GM19023 (cell line): ENCODE results near the gene TMEM202.
"Not testable (repeated sequence)": the region's sequence is repeated elsewhere in the genome, so short reads cannot be mapped to it uniquely, and the experiment has no call there.

Experiments used
- ATAC-seq: cut with Tn5 transposase; IDR thresholded peaks from one replicate; pipeline ENCODE4 v1.9.1; 2021; ENCODE audit warnings: mild to moderate bottlenecking, moderate library complexity; ENCODE audit not compliant: unreplicated experiment

The TMEM202 gene

DNA sequence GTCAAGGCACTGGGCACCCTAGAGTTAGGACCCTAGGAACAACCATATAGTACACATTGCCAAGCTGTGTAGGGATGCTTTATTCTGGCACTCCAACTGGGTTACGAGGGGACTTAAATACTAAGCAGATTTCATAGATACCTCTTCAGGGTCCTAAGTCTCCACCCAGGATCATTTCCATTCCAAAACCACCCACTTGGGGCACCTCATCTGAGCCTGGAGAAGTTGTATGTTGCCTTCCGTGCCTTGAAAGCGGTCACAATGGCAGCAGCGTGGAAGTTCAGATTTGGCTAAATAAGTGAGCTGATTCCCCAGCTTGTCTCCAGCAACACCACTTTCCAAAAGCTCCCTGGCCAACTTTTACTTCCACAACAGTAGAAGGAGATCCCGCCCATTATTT lies 4.6 kb downstream of the TMEM202 start:
- no peak for ATAC-seq

DNA sequence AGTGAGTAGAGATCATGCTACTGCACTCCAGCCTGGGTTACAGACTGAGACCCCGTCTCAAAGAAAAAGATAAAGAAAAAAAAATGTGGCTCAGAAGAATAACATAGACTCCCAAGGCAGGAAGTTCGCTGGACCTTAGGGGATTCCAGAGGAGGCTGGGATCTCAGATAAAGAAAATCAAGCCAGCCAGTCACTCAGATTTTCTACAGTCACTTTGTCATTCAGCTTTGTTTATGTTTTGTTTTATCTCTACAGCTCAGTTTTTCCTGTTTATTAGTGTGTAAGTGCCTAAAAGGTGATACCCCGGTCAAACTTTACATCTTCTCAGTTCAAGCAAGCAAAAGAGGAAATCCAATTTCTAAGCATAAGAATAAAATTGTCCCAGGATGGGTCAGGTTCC lies 6.3 kb downstream of the TMEM202 start:
- ATAC-seq, result no peak

- ATAC-seq, result no peak
Measured at GRCh38 chr15:72404841-72405240, 6.7 kb downstream of the TMEM202 start.

DNA sequence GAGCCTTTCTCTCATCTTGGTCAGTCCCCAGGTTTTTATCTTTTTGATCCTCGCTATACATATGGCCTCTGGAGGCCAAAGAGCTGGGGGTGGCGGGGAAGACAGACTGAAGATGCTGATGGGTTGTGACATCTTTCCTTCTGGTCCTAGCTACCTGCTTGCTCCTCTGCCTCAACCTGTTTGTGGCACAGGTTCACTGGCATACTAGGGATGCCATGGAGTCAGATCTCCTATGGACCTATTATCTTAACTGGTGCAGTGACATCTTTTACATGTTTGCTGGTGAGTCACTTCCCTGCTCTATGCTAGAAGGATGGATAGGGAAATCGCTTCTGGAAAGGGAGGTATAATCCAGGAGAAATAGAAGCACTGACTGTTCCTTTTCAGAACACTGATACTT lies 8.8 kb downstream of the TMEM202 start:
- no peak for ATAC-seq

DNA sequence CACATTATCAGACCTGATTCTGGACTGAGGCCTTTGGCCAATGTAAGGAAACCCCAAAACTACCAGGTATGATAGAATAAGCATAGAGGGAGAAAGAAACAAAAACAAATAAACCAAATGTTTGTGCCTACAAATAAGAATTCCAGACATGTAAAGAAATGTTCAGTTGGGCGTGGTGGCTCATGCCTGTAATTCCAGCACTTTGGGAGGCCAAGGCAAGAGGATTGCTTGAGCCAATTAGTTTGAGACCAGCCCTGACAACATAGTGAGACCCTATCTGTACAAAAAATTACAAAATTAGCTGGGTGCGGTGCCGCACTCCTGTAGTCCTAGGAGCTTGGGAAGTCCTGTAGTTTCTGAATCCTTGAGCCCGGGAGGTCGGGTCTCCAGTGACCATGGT lies 13.0 kb downstream of the TMEM202 start:
- no peak for ATAC-seq

- no peak for ATAC-seq
Measured at GRCh38 chr15:72411544-72411943, 13.4 kb downstream of the TMEM202 start.

DNA sequence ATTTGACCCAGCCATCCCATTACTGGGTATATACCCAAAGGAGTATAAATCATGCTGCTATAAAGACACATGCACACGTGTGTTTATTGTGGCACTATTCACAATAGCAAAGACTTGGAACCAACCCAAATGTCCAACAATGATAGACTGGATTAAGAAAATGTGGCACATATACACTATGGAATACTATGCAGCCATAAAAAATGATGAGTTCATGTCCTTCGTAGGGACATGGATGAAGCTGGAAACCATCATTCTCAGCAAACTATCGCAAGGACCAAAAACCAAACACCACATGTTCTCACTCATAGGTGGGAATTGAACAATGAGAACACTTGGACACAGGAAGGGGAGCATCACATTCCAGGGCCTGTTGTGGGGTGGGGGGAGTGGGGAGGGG lies 15.2 kb downstream of the TMEM202 start:
- not testable (repeated sequence) for ATAC-seq

DNA sequence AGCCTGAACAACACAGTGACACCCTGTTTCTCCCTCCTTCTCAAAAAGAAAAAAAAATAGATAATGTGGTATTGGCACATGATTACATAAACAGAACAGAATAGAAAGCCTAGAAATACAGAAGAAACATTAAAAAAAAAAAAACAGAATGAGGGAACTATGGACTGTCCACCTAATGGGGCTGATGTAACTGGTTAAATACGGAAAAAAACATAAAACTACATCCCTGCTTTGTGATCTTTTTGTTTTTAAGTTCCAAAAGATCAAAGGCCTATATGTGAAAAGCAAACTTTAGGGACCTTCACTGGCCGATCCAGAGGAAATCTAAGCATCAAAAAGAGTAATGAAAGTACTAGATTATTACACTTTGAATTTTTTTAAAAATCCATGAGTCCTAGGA lies 17.2 kb downstream of the TMEM202 start:
- ATAC-seq, result no peak

- ATAC-seq, result not testable (repeated sequence)
Measured at GRCh38 chr15:72419768-72420167, 21.7 kb downstream of the TMEM202 start.

DNA sequence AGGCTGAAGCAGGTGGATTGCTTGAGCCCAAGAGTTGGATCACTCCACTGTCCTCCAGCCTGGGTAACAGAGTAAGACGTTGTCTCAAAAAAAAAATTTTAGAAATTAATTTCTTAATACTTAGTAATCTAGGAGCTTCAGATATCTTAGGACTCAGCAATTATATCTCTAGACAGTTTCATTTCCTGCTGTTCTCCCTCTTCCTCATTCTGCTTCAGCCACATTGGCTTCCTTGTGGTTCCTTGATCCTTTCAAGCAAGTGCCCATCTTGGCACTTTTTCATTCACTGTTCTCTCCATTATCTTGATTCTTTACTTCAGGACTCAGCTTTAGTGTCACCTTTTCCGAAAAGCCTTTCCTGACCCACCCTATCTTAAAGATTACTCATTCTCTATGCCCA lies 22.5 kb downstream of the TMEM202 start:
- ATAC-seq, result no peak

- ATAC-seq, result no peak
Measured at GRCh38 chr15:72421484-72421883, 23.4 kb downstream of the TMEM202 start.

GRCh38 chr15:72423256-72423655 lies 25.2 kb downstream of the TMEM202 start:
- no peak for ATAC-seq

GRCh38 chr15:72426753-72427152 lies 28.6 kb downstream of the TMEM202 start:
- ATAC-seq, result no peak

DNA sequence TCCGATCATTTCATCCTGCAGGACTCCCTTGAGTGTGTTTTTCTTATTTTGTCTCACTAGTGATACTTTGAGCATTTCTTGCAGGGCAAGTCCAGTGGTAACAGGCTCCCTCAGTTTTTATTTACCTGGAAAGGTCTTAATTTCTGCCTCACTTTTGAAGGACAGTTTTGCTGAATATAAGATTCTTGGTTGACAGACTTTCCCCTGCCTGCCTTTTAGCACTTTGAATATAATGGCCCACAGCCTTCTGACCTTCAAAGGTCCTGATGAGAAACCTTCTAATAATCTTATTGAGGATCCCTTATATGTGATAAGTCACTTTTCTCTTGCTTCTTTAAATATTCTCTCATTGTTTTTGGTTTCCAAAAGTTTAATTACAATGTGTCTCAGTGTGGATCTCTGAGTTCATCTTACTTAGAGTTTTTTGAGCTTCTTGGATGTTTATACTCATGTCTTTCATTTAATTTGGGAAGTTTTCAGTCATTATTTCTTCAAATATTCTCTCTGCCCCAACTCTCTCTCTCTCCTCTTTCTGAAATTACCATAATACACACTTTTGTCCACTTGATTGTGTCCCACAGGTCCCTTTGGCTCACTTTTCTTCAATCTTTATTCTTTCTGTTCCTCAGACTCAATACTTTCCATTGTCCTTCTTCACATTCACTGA lies 39.7 kb downstream of the TMEM202 start:
- ATAC-seq, result no peak

DNA sequence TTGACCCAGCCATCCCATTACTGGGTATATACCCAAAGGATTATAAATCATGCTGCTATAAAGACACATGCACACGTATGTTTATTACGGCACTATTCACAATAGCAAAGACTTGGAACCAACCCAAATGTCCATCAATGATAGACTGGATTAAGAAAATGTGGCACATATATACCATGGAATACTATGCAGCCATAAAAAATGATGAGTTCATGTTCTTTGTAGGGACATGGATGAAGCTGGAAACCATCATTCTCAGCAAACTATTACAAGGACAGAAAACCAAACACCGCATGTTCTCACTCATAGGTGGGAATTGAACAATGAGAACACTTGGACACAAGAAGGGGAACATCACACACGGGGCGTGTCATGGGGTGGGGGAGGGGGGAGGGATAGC lies 44.7 kb downstream of the TMEM202 start:
- not testable (repeated sequence) for ATAC-seq

DNA sequence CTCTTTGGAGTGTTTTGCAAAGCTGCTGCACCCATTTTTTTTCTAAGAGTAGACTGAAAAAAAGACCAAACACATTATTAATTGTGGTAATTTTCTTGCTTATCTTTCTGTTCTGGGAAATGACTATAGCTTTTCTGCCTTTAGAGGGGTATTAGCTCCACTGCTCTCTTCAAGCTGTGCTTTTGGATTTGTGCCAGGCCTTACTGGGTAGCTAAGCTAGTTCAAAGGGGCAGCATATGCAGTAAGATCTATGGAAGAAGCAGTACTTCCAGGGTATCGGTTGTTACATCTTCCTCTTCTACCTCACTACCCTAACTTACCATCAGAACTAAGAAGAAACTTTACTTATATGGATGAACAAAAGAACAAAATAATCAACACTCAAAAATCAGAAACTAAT lies 47.3 kb downstream of the TMEM202 start:
- ATAC-seq, result no peak

DNA sequence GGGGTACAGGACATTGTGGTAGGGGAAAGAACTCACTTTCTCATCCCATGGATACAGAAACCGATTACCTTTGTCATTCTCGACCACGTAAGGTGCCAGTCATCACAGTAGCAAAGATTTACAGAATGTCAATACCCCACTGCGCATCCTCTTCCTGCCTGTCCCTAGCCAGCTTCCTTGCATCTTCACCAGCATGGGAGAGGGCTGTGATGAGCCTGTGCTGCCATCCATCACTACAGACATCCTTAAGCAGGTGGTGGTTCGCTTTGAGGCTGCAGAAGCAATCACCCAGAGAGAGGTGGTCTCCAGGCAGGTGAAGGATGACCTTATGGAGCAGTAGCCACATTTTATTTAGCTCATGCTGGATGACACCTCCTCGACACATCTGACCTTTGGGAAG lies 52.7 kb downstream of the TMEM202 start:
- no peak for ATAC-seq

- no peak for ATAC-seq
Measured at GRCh38 chr15:72451224-72451623, 53.1 kb downstream of the TMEM202 start.

GRCh38 chr15:72456684-72457083 lies 58.6 kb downstream of the TMEM202 start:
- no peak for ATAC-seq
